ENCODE results near the gene GLRX3.

The GLRX3 gene

GRCh38 chr10:130127364-130128061, 8.7 kb upstream of the GLRX3 start:
- H3K27ac ChIP-seq, result no peak overlapping the region
- H2AFZ ChIP-seq (ENCODE audit: low read depth), result peak overlapping the region; percentile 26; the same call in 1 of the 2 replicates
- no peak overlapping the region for H3K4me3 ChIP-seq (IDR thresholded peaks at IDR 0.05; ENCODE audit: insufficient read depth, low read depth, low read length)
- H4K20me1 ChIP-seq (ENCODE audit: insufficient read depth), result no peaks in the 10 kb centered on the region
- no peaks in the 10 kb centered on the region for H3K36me3 ChIP-seq (ENCODE audit: insufficient read depth)
- H3K27me3 ChIP-seq (ENCODE audit: insufficient read depth, low read depth), result no peaks in the 10 kb centered on the region
- TF ChIP-seq CTCF (conservative IDR thresholded peaks at IDR 0.05; ENCODE audit: low read depth, low read length), result peak; percentile 79
- peaks cover 10% of the 10 kb centered on the region for H3K4me1 ChIP-seq (ENCODE audit: low read depth, poor library complexity, severe bottlenecking)
- H3K79me2 ChIP-seq (ENCODE audit: insufficient read depth, low read depth), result no peaks in the 10 kb centered on the region
- H3K4me2 ChIP-seq, result no peak overlapping the region; the same call in 1 of the 2 replicates
- no peak overlapping the region for H3K9ac ChIP-seq

DNA sequence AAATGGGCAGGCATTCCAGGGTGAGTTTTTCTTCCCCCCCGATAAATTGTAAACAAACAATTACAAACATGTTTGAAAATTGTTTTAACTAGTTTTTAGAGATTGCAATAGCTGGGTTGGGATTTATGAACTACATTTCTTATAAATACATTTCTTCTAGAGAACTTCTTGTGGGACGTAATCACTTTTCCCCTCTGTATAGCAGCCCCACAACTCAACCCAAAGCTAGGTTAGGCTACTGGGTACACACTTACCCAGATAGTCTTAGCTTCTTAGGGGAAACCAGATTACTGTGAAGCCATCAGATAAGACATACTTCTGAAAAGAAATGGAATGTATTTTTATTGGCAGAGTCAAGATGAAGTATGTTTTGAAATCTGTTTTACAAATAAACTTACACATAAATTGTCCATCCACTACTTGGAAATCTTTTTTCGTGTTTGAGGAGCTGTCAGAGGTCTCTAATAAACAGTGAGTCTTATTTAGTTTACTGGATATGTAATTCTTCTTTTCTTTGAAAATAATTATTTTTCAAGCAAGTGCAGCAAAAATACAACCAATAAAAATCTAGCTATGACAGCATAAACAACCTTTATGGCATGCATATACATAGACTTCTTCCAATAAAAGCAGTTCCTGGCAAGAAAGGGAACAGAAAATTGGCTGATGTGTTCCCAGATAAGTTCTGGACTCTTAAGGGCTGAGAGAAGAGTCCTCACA, 8.0 kb upstream of the GLRX3 start:
- Histone ChIP-seq H3K79me2 (ENCODE audit: insufficient read depth, low read depth) (no peaks in the 10 kb centered on the region), H3K9ac (no peak overlapping the region), H2AFZ (ENCODE audit: low read depth) (no peak overlapping the region), H4K20me1 (ENCODE audit: insufficient read depth) (no peaks in the 10 kb centered on the region), H3K4me1 (ENCODE audit: low read depth, poor library complexity, severe bottlenecking) (peaks cover 10% of the 10 kb centered on the region), H3K4me2 (no peak overlapping the region), H3K27ac (no peak overlapping the region), H3K4me3 (IDR thresholded peaks at IDR 0.05; ENCODE audit: insufficient read depth, low read depth, low read length) (no peak overlapping the region), H3K27me3 (ENCODE audit: insufficient read depth, low read depth) (no peaks in the 10 kb centered on the region), H3K36me3 (ENCODE audit: insufficient read depth) (no peaks in the 10 kb centered on the region)
- no peak; the same call in 1 of the 2 replicates for TF ChIP-seq CTCF (conservative IDR thresholded peaks at IDR 0.05; ENCODE audit: low read depth, low read length)

- no peak for TF ChIP-seq CTCF (conservative IDR thresholded peaks at IDR 0.05; ENCODE audit: low read depth, low read length)
- H3K79me2 ChIP-seq (ENCODE audit: insufficient read depth, low read depth), result no peaks in the 10 kb centered on the region
- no peak overlapping the region for H2AFZ ChIP-seq (ENCODE audit: low read depth)
- H3K4me3 ChIP-seq (IDR thresholded peaks at IDR 0.05; ENCODE audit: insufficient read depth, low read depth, low read length), result no peak overlapping the region
- H3K27me3 ChIP-seq (ENCODE audit: insufficient read depth, low read depth), result no peaks in the 10 kb centered on the region
- H3K9ac ChIP-seq, result no peak overlapping the region
- no peak overlapping the region for H3K27ac ChIP-seq
- H3K4me2 ChIP-seq, result no peak overlapping the region
- H3K36me3 ChIP-seq (ENCODE audit: insufficient read depth), result no peaks in the 10 kb centered on the region
- H4K20me1 ChIP-seq (ENCODE audit: insufficient read depth), result no peaks in the 10 kb centered on the region
- H3K4me1 ChIP-seq (ENCODE audit: low read depth, poor library complexity, severe bottlenecking), result peaks cover 10% of the 10 kb centered on the region
Observed at GRCh38 chr10:130128922-130129321, 7.3 kb upstream of the GLRX3 start.

GRCh38 chr10:130135676-130136225, 440 bp upstream of the GLRX3 start:
- no peak for TF ChIP-seq CTCF (conservative IDR thresholded peaks at IDR 0.05; ENCODE audit: low read depth, low read length)
- peak overlapping the region; percentile 63 for H3K4me2 ChIP-seq
- H2AFZ ChIP-seq (ENCODE audit: low read depth), result peak overlapping the region; percentile 74
- peaks cover 36% of the 10 kb centered on the region for H3K4me1 ChIP-seq (ENCODE audit: low read depth, poor library complexity, severe bottlenecking)
- H3K4me3 ChIP-seq (IDR thresholded peaks at IDR 0.05; ENCODE audit: insufficient read depth, low read depth, low read length), result no peak overlapping the region
- peak overlapping the region; percentile 78; the same call in 1 of the 2 replicates for H3K9ac ChIP-seq
- H3K36me3 ChIP-seq (ENCODE audit: insufficient read depth), result no peaks in the 10 kb centered on the region
- H3K79me2 ChIP-seq (ENCODE audit: insufficient read depth, low read depth), result peaks cover 45% of the 10 kb centered on the region
- no peaks in the 10 kb centered on the region for H3K27me3 ChIP-seq (ENCODE audit: insufficient read depth, low read depth)
- H4K20me1 ChIP-seq (ENCODE audit: insufficient read depth), result peaks cover 12% of the 10 kb centered on the region; the same call in 1 of the 2 replicates
- peak overlapping the region; percentile 42; the same call in 1 of the 2 replicates for H3K27ac ChIP-seq
